ENCODE results near the gene IQCF5.
"Not testable (repeated sequence)": the region's sequence is repeated elsewhere in the genome, so short reads cannot be mapped to it uniquely, and the experiment has no call there.

Gene IQCF5

GRCh38 chr3:51873253-51873766 lies 2.1 kb downstream of the IQCF5 start:
- ATAC-seq: no peak

GRCh38 chr3:51869304-51869703 lies 6.1 kb downstream of the IQCF5 start:
- TF ChIP-seq TCF4 (CRISPR knock-in tag; IDR thresholded peaks at IDR 0.05; ENCODE audit: borderline replicate concordance): no peak
- no peak for TF ChIP-seq RARB (CRISPR knock-in tag; IDR thresholded peaks at IDR 0.05)
- no peak for TF ChIP-seq ESRRG (CRISPR knock-in tag; IDR thresholded peaks at IDR 0.05)
- no peak for TF ChIP-seq ZNF8 (CRISPR knock-in tag; IDR thresholded peaks at IDR 0.05)
- no peak for TF ChIP-seq POU6F1 (CRISPR knock-in tag; IDR thresholded peaks at IDR 0.05; ENCODE audit: borderline replicate concordance, low read depth)
- no peak for TF ChIP-seq TOX (CRISPR knock-in tag; IDR thresholded peaks at IDR 0.05; ENCODE audit: borderline replicate concordance)
- TF ChIP-seq PATZ1 (CRISPR knock-in tag; IDR thresholded peaks at IDR 0.05; ENCODE audit: borderline replicate concordance): no peak
- no peak for ATAC-seq

More at GRCh38 chr3:51873253-51873766, 2.1 kb downstream of the IQCF5 start:
- TF ChIP-seq ZNF8 (CRISPR knock-in tag; IDR thresholded peaks at IDR 0.05): no peak

- not testable (repeated sequence) for ATAC-seq
Measured at GRCh38 chr3:51868896-51869295, 6.5 kb downstream of the IQCF5 start.

GRCh38 chr3:51862886-51863285 lies 12.5 kb downstream of the IQCF5 start:
- no peak for ATAC-seq
- TF ChIP-seq ZNF565 (CRISPR knock-in tag; conservative IDR thresholded peaks at IDR 0.05; ENCODE audit: low read depth) (no peak), CSDC2 (CRISPR knock-in tag; IDR thresholded peaks at IDR 0.05) (no peak), OSR1 (CRISPR knock-in tag; IDR thresholded peaks at IDR 0.05) (no peak), GLIS3 (CRISPR knock-in tag; IDR thresholded peaks at IDR 0.05) (no peak), POU6F1 (CRISPR knock-in tag; IDR thresholded peaks at IDR 0.05; ENCODE audit: borderline replicate concordance, low read depth) (no peak), ZC3H10 (CRISPR knock-in tag; IDR thresholded peaks at IDR 0.05) (no peak), BACH2 (CRISPR knock-in tag; IDR thresholded peaks at IDR 0.05; ENCODE audit: borderline replicate concordance) (no peak), RARB (CRISPR knock-in tag; IDR thresholded peaks at IDR 0.05) (no peak), ZFP30 (CRISPR knock-in tag; IDR thresholded peaks at IDR 0.05) (no peak), ISL1 (CRISPR knock-in tag; IDR thresholded peaks at IDR 0.05) (no peak), TOX (CRISPR knock-in tag; IDR thresholded peaks at IDR 0.05; ENCODE audit: borderline replicate concordance) (no peak), ZNF8 (CRISPR knock-in tag; IDR thresholded peaks at IDR 0.05) (no peak), CSRNP3 (CRISPR knock-in tag; IDR thresholded peaks at IDR 0.05) (no peak), SNAI2 (CRISPR knock-in tag; IDR thresholded peaks at IDR 0.05) (no peak), CREB5 (CRISPR knock-in tag; IDR thresholded peaks at IDR 0.05; ENCODE audit: low read depth) (no peak), PATZ1 (CRISPR knock-in tag; IDR thresholded peaks at IDR 0.05; ENCODE audit: borderline replicate concordance) (no peak), ARNTL (CRISPR knock-in tag; IDR thresholded peaks at IDR 0.05; ENCODE audit: borderline replicate concordance, low read depth) (no peak), PPARA (CRISPR knock-in tag; IDR thresholded peaks at IDR 0.05; ENCODE audit: borderline replicate concordance) (no peak), ESRRG (CRISPR knock-in tag; IDR thresholded peaks at IDR 0.05) (no peak)
